Glutamatergic neuron (in vitro differentiated cells): Measurements from ENCODE around the gene CYB5RL. TPM values are rescaled to one million over a fixed set of nuclear protein-coding genes. Genes with fewer than 3 reads are reported as not detected.

Experiments
- DNase-seq: peaks from one replicate; pipeline ENCODE4 v3.0.0; 2022
- H3K27ac Mint-ChIP-seq: one replicate; pipeline ENCODE4 v1.8.0; 2020; ENCODE audit warnings: mild to moderate bottlenecking, mixed read lengths, inconsistent platforms; ENCODE audit not compliant: unreplicated experiment
- H3K27me3 Mint-ChIP-seq: one replicate; pipeline ENCODE4 v1.8.0; 2020; ENCODE audit warnings: mild to moderate bottlenecking, moderate library complexity, mixed read lengths, inconsistent platforms; ENCODE audit not compliant: unreplicated experiment
- H3K36me3 Mint-ChIP-seq: one replicate; pipeline ENCODE4 v1.8.0; 2020; ENCODE audit warnings: mild to moderate bottlenecking, mixed read lengths, inconsistent platforms; ENCODE audit not compliant: unreplicated experiment
- H3K4me1 Mint-ChIP-seq: one replicate; pipeline ENCODE4 v1.8.0; 2020; ENCODE audit warnings: mild to moderate bottlenecking, low read depth, mixed read lengths, inconsistent platforms; ENCODE audit not compliant: unreplicated experiment
- H3K4me3 Mint-ChIP-seq: one replicate; pipeline ENCODE4 v1.8.0; 2020; ENCODE audit warnings: mild to moderate bottlenecking, mixed read lengths, inconsistent platforms; ENCODE audit not compliant: unreplicated experiment
- H3K9me3 Mint-ChIP-seq: one replicate; pipeline ENCODE4 v1.8.0; 2020; ENCODE audit warnings: mild to moderate bottlenecking, moderate library complexity, mixed read lengths, inconsistent platforms; ENCODE audit not compliant: unreplicated experiment
- total RNA-seq: library from RNA; stranded (reverse); fragmentation: NEBNext Ultra II Directional; extraction: Animal tissue kit (Norgen Biotek cat#: 25700); gene quantifications from one replicate; pipeline ENCODE4 v1.2.1, GENCODE V29; 2021; ENCODE audit not compliant: unreplicated experiment
- TF ChIP-seq, protein P1 (sequence below): fragments of 200-600 bp; sonication (generic); IDR thresholded peaks from one replicate; pipeline ENCODE4 v1.5.0; 2021; ENCODE audit not compliant: partially characterized antibody, unreplicated experiment

CYB5RL gene
- total RNA-seq, 1 donor from 2014 or later: 6.8 TPM

DNA sequence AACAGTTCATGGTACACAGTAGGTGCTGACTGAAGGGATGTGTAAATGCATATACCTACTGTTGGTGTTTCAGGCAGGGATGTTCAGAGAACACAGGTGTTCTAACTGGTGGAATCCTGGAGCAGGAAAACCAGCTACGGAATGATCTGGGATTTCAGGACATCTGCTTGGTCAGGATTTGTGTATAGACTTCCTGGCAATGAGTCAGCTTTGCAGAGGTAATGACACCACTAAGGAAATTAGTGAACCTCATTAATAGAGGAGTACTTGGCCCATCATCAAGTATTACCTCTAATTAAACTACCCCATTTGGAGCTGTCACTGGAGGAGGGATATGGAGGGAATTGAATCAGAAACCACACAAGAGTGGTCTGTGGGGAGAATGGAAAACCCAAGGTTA is 7.5 kb upstream of the CYB5RL start:
- Mint-ChIP-seq H3K4me3 (no peak overlapping the region), H3K9me3 (no peaks in the 10 kb centered on the region), H3K27ac (no peak overlapping the region), H3K36me3 (peaks cover 9% of the 10 kb centered on the region), H3K4me1 (no peaks in the 10 kb centered on the region), H3K27me3 (peaks cover 4% of the 10 kb centered on the region)
- TF ChIP-seq, protein P1, sequence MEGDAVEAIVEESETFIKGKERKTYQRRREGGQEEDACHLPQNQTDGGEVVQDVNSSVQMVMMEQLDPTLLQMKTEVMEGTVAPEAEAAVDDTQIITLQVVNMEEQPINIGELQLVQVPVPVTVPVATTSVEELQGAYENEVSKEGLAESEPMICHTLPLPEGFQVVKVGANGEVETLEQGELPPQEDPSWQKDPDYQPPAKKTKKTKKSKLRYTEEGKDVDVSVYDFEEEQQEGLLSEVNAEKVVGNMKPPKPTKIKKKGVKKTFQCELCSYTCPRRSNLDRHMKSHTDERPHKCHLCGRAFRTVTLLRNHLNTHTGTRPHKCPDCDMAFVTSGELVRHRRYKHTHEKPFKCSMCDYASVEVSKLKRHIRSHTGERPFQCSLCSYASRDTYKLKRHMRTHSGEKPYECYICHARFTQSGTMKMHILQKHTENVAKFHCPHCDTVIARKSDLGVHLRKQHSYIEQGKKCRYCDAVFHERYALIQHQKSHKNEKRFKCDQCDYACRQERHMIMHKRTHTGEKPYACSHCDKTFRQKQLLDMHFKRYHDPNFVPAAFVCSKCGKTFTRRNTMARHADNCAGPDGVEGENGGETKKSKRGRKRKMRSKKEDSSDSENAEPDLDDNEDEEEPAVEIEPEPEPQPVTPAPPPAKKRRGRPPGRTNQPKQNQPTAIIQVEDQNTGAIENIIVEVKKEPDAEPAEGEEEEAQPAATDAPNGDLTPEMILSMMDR: no peak
- no peak for DNase-seq

DNA sequence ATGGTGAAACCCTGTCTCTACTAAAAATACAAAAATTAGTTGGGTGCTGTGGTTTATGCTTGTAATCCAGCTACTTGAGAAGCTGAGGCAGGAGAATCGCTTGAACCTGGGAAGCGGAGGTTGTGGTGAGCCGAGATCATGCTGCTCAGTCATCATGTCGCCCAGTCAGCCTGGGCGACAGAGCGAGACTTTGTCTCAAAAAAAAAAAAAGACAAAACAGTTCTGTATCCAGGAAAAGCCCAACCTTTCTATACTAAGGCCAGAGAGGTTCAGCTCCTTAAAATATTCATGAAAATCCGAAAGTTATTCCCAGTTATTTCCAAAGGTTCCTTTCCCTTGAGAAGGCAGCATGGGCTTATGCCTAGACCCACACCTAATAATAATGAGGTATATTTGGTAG is 4.4 kb upstream of the CYB5RL start:
- H3K27me3 Mint-ChIP-seq: peaks cover 4% of the 10 kb centered on the region
- TF ChIP-seq, protein P1: no peak
- no peak overlapping the region for H3K4me3 Mint-ChIP-seq
- DNase-seq: no peak
- H3K27ac Mint-ChIP-seq: no peak overlapping the region
- peaks cover 9% of the 10 kb centered on the region for H3K36me3 Mint-ChIP-seq
- H3K9me3 Mint-ChIP-seq: peaks cover 2% of the 10 kb centered on the region
- H3K4me1 Mint-ChIP-seq: peaks cover 8% of the 10 kb centered on the region

DNA sequence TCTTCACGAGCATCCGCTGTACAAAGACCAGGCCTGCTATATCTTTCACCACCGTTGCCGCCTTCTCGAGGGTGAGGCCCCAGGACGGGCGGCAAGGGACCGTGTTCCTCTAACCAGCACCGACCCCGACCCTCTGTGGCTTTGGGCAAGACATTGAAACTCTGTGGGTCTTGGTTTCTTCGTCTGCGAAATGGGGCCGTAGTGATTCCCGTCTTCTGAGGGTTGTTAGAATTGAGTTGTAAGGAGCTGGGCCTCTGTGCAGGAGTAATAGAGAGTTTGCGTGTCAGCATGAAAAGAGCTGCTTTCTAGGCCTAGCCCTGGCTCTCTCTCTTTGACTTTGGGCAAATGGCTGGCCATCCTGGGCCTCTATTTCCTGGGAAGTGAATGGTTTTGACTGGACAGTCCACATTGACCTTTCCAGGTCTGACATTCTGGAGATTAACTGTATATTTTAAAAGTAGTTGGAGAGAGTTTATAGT is 728 bp upstream of the CYB5RL start:
- Mint-ChIP-seq H3K27ac (peak overlapping the region; percentile 70), H3K27me3 (peaks cover 3% of the 10 kb centered on the region), H3K9me3 (peaks cover 2% of the 10 kb centered on the region), H3K4me1 (peaks cover 10% of the 10 kb centered on the region), H3K4me3 (peak overlapping the region; percentile 95), H3K36me3 (no peaks in the 10 kb centered on the region)
- TF ChIP-seq, protein P1: no peak
- peak; percentile 32 for DNase-seq

DNA sequence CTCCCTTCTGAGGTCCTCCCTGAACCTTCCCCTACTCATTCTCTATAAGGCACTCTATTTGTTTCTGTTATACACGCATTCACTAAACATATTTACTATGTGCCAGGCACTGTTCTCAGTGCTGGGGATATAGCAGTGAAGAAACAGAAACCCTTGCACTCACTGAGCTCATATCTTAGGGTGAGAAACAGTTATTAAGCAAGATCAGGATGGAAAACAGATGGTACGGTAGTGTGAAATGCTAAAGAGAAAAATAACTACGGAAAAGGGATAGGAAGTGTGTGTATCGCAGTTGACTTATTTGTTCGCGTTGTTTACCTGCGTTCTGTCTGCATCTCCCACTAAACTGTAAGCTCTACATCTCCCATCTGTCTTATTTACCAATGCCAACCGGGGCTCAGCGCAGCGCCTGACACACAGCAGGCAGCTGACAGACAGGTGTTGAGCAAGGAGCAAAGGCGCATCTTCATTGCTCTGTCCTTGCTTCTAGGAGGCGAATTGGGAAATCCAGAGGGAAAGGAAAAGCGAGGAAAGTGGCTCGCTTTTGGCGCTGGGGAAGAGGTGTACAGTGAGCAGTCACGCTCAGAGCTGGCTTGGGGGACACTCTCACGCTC is 572 bp downstream of the CYB5RL start:
- Mint-ChIP-seq H3K27ac (peak overlapping the region; percentile 72), H3K9me3 (peaks cover 2% of the 10 kb centered on the region)

DNA sequence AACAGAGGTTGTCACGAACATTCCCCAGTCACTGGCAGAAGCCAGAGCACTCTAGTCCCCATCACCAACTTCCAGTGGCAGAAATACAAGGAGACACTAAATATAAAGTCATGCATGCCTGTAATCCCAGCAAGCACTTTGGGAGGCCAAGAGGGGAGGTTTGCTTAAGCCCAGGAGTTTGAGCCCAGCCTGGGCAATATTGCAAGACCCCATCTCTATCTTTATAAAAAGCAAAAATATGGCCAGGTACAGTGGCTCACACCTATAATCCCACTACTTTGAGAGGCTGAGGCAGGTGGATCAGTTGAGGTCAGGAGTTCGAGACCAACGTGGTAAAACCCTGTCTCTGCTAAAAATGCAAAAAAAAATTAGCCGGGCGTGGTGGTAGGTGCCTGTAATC is 6.4 kb downstream of the CYB5RL start:
- TF ChIP-seq, protein P1: no peak
- H3K27ac Mint-ChIP-seq: no peak overlapping the region
- no peak for DNase-seq
- H3K4me1 Mint-ChIP-seq: no peaks in the 10 kb centered on the region
- peaks cover 2% of the 10 kb centered on the region for H3K27me3 Mint-ChIP-seq
- no peaks in the 10 kb centered on the region for H3K36me3 Mint-ChIP-seq
- no peak overlapping the region for H3K4me3 Mint-ChIP-seq
- H3K9me3 Mint-ChIP-seq: no peaks in the 10 kb centered on the region

More for the DNA sequence above, 572 bp downstream of the CYB5RL start:
- Mint-ChIP-seq H3K4me3 (peak overlapping the region; percentile 95), H3K27me3 (peaks cover 3% of the 10 kb centered on the region), H3K4me1 (peaks cover 10% of the 10 kb centered on the region), H3K36me3 (no peaks in the 10 kb centered on the region)
- DNase-seq: no peak
- TF ChIP-seq, protein P1: no peak
